AG09319 (cell line): ENCODE data around the gene KRTAP4-5.
"Not testable (repeated sequence)": the region's sequence is repeated elsewhere in the genome, so short reads cannot be mapped to it uniquely, and the experiment has no call there.

ENCODE experiments used
- DNase-seq: peaks from one replicate; pipeline ENCODE4 v3.0.0-alpha.2; 2010; ENCODE audit warnings: low read depth; ENCODE audit errors: extremely low read depth
- TF ChIP-seq, protein P1 (sequence below): IDR thresholded peaks from 2 replicates; pipeline ENCODE4 v1.5.1; 2011; ENCODE audit warnings: low read depth, mild to moderate bottlenecking, inconsistent platforms, low read length, moderate library complexity

Gene KRTAP4-5

DNA sequence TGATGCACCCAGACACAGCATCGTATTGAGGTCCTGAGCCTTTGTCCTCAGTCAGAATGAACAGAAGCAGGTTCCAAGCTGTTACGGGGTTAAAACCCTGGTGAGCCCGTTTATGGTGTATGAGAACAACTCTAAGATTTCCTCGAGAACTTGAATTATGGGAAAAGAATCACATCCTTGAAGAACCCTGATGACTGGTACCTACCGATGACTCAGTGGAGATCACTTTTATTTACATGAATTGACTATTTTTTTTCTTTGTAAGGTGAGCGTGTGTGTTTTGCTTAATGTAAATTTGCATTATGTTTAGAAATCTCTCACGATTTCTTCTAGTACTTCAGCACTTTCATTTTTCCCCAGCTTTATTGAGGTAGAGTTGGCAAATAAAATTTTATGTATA lies 14.2 kb upstream of the KRTAP4-5 start:
- no peak for DNase-seq
- TF ChIP-seq, protein P1, sequence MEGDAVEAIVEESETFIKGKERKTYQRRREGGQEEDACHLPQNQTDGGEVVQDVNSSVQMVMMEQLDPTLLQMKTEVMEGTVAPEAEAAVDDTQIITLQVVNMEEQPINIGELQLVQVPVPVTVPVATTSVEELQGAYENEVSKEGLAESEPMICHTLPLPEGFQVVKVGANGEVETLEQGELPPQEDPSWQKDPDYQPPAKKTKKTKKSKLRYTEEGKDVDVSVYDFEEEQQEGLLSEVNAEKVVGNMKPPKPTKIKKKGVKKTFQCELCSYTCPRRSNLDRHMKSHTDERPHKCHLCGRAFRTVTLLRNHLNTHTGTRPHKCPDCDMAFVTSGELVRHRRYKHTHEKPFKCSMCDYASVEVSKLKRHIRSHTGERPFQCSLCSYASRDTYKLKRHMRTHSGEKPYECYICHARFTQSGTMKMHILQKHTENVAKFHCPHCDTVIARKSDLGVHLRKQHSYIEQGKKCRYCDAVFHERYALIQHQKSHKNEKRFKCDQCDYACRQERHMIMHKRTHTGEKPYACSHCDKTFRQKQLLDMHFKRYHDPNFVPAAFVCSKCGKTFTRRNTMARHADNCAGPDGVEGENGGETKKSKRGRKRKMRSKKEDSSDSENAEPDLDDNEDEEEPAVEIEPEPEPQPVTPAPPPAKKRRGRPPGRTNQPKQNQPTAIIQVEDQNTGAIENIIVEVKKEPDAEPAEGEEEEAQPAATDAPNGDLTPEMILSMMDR, result no peak

DNA sequence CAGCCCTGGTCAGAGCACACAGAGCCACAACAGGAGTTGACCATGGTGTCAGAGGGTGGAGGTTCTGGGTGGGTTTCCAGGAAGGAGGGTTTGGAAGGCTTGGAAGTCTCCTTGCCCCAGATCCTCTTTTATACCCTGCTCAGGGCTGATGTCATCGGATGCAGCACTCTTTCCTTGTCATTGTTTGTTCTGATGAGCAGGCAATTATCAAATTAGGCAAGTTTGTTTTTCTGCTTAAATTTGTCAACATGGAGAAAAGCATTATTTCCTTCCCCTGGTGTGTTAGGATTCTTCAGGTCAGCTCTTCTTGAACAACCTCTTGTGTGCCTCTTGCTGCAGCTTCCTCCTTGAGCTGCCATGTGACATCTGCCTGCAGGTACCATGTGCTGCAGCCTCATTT lies 11.0 kb upstream of the KRTAP4-5 start, which contains the start of gene KRTAP4-4:
Gene KRTAP4-4 (minus strand): TSS at position 101 of the 400 bp plus-strand sequence. CDS start 57 bp downstream, at position 44.
- DNase-seq, result no peak
- TF ChIP-seq, protein P1, result no peak

DNA sequence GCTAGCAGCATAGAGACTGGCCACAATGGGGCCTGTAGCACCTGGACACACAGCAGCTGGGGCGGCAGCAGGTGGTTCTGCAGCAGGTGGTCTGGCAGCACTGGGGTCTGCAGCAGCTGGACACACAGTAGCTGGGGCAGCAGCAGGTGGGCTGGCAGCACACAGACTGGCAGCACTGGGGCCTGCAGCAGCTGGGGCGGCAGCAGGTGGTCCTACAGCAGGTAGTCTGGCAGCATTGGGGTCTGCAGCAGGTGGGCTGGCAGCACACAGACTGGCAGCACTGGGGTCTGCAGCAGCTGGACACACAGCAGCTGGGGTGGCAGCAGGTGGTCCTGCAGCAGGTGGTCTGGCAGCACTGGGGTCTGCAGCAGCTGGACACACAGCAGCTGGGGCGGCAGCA lies 10.6 kb upstream of the KRTAP4-5 start:
- DNase-seq, result not testable (repeated sequence)

DNA sequence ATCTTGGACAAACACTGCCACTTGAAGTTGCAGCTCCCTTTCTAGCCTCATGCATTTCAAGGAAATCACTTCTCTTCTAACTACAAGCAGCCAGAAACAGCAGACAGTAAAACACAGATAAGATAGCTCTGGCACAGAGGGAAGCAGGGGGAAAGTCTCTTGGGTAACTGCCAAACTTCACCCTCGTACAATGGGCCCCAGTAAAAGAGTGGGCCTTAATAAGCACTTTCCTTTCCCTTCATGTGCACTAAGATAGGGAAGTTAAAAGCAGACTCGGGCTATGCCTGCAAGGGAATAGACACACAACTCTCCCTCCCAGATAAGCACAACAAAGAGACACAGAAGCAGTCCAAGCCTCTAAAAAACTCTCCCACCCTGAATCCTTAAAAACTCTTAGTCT lies 4.2 kb upstream of the KRTAP4-5 start:
- DNase-seq, result no peak
- TF ChIP-seq, protein P1, result no peak

DNA sequence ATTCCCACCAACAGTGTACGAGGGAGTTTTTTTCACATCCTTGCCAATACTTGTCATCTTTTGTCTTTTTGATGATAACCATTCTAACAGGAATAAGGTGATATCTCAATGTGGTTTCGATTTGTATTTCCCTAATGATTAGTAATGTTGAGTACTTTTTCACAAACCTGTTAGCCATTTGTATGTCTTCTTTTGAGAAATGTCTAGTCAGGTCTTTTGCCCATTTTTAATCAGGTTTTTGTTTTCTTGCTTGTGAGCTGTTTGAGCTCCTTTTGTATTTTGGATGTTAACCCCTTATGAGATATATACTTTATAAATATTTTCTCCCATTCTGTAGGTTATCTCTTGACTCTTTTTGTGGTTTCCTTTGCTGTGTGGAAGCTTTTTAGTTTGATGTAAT lies 1.9 kb upstream of the KRTAP4-5 start:
- DNase-seq, result no peak
- TF ChIP-seq, protein P1, result no peak

DNA sequence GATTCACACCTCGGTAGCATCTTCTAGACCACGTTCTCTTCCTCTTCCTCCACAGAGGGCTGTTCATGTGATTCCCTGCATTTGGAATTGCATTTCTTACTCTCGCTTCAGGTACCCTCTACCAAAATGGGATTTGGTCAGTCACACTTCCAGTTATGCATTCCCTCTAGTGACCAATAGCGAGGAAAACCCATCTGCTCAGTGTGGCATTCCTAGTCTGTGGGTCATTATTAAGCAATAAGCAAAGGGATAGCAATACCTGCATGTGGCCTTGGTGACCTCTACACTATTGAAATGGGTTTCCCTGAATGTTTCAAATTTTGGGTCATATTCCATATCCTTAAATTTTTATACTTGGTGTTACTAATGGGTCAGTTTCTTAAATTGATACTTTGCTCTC lies 401 bp upstream of the KRTAP4-5 start:
- TF ChIP-seq, protein P1, result no peak
- DNase-seq, result no peak

DNA sequence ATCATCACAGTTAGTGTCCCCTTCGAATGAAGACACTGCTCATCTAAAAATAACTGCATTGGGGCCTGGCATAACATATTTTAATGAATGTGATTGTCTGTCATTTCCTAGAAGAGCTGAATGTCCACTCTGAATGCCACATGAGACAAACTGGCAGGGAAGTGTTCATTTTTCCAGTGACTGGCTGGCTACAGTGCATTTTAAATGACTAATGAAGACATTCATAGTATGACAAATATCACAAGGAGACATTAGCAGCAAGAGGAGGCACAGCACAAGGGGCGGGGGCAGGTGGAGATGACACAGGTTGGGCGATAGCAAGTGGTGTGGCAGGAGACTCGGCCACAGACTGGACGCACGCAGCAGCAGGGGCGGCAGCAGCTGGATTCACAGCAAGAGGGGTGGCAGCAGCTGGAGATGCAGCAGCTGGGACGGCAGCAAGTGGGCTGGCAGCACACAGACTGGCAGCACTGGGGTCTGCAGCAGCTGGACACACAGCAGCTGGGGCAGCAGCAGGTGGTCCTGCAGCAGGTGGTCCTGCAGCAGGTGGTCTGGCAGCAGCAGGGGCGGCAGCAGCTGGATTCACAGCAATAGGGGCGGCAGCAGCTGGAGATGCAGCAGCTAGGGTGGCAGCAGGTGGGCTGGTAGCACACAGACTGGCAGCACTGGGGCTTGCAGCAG lies 514 bp downstream of the KRTAP4-5 start:
- DNase-seq, result not testable (repeated sequence)

DNA sequence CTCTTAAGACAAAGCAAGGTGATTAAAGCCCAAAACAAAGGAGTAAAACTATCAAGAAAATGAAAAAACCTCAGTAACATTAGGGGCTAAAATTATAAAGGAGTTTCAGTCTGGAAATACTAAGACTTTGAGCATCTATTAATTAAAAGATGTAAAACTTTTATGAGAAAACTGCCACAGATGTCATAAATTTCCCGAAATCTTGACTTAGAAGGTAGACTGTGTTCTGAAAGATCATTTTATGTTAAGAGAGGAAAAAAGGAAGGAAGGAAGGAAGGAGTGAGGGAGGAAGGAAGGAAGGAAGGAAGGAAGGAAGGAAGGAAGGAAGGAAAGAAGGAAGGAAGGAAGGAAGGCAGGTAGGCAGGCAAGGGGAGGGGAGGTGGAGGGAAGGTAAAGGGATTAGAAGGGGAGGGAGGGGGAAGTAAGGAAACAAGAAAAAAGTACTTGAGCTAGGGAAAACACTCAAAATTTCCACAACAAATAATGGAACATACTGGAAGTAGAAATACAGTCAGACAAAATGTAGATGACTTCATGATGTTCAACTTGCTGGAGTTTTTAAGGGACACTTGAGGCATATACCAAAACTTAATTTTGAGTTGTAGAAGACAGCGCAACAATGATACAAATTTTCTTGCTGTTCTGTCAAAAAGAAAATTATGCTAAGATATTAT lies 2.0 kb downstream of the KRTAP4-5 start:
- TF ChIP-seq, protein P1, result no peak
- no peak for DNase-seq
